Inferior parietal cortex (tissue), 1 donor: ENCODE measurements around the gene STARD5.

Experiments
- DNase-seq: peaks from one replicate; pipeline ENCODE4 v3.0.0-alpha.2; 2016; ENCODE audit errors: extremely low spot score

STARD5 gene

DNA sequence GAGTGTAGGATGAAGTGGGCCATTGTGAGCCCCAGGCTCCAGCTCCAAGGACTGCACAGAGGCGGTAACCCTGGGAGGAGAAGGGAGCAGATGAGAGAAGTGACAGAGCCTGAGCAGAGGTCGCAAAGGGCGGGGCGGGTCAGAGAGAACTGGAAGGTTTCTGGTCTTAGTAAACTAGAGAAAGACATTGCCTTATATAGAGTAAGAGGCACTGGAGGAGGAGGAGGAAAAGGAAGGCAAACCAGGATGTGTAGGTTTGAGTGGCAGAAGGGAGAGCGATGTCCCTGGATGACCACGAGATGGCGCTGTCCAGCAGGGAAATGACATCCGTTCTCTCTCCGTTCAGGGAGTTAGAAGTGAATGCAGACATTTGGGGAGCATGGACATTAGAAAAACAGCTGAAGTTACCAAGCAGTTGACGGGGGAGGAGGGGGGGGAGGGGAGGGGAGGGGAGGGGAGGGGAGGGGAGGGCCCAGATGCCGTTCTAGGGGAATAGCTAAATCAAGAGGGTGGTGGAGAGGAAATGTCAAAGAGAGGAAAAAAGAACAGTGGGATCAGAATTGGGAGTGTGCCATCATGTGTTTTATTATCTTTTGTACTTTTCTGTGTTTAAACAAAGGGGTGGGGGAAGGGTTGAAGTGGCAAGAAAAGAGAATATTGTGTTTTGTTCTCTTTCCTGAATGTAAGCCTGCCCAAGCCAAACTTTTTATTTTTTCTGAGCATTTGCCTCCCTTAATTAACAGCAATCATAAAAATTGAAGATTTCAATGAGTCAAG, 48.8 kb downstream of the STARD5 start:
- DNase-seq = peak; percentile 93

- DNase-seq = no peak
These were observed 49.7 kb downstream of the STARD5 start for GRCh38 chr15:81274255-81274654.

DNA sequence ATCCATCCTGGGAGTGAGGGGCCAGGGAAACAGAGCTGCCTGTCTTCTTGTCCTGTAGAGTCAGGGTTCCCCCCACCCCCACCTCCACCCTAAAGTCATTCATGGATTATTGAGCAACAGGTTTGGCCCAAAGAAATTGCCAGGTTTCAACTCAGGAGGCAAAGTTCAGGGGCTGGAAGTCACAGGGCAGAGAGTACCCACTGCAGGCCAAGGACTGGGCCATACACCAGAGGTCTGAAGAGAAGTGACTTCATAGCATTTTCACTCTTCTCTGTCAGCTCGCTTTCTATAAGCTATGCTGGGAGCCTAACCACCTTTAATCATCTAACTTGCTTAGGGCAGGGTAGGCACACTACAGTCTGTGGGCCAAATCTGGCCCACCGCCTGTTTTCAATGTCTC, 50.1 kb downstream of the STARD5 start:
- no peak for DNase-seq

DNA sequence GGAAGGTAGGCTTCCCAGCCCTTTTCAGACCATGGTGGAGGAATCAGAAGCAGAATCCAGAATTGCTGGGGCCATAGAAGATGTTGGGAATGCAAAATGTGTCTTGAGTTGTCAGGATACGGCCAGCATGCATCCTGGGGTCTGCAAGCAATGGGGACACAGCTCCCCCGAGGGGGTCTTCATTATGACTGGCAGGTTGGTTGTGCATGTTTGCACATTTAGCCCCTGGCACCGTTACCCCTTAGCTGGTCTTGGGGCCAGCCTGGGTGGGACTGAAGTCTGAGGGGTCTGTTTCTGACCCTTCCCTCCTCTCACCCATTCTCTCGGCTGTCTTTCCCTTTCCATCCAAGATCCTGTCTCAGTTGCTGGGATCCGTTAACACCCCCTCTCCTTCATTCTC, 50.7 kb downstream of the STARD5 start:
- DNase-seq = no peak

DNA sequence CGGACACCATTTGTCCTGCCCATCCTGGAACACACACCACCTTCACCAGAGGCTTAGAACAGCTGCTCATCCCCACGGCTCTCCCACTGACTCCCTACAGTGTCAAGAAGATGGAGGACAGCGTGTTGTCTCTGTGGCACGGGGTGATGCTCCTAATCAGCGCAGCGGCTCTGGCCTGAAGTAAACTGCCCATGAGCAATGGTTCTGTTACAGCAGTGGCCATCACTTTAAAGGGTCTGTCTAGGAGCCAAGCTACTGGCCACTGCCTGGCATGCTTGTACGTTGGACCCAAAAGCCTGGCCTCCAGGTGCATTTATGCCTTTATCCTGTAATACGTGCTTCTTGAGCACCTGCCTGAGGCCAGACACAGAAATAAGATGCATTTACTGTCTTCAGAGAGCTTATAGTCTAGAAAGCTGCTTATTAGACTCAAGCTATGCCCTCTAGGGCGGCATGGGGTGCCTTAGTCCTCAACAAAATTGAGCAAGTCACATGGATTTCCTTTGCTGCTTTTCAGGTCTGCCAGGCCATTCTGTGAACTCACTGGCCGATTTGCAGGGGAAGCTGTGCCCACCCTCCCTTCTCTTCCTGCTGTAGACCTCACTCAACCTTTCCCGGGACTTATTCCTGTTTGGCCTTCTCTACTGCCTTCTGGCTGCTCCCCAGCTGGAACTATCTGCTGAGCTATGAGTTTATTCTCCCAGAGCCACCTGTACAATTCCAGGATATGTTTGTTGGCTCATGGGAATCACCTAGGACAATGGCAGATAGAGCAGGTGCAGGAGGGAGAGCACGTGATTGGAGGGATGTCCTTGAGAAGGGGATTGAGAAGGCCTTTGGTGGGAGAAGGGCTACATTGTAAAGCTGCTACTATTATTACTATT, 51.9 kb downstream of the STARD5 start:
- no peak for DNase-seq

GRCh38 chr15:81270781-81271491, 53.0 kb downstream of the STARD5 start:
- DNase-seq = no peak

DNA sequence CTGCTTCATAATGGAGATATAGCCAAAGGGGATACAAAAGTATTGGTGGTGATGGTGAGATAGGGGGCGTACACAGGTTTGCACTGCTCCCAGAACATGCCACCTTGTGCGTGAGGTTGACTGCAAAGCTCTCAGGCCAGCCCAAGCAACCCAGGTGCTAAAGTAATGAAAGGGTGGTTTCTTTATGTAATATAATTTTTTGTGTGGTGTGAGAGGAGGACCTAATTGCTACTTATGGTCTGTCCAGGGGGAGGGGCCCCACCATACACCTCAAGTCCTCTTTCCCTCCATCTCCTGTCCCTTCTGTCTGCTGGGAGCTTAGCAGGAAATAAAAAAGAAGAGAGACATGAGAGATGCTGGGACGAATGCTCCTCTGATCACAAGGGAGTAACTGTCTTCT, 53.8 kb downstream of the STARD5 start:
- DNase-seq = no peak

DNA sequence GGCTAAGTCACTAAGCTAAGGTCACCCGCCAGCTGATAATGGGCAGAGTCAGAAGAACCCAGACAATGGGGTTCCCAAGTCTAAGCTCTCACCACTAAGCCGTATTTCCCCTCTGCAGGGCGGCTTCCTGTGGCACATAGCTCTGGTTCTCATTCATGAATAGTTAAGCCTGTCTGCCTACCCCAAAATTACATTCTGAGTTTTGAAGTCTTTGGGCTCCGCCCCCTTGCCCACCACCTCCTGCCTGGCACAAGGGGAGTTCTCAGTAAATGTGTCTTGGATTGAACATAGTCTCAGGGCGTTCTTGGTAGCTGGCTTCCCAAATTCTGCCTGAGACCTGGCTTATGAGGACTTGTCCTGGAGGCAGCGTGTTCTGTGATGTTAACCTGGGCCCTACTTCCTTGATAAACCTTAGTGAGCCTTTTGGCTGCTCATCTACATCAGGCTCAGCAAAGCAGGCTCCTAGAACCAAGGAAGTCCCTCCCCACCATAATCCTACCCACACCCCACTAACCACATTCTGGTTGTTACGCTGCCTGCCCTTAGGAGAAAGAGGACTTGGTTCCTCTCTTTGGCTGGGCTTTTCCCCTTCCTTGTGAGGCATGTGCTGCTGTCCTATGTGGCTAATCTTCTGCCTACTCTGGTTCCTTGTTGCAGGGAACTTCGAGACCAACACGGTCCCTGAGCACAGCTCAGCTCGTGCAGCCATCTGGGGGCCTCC, 54.9 kb downstream of the STARD5 start:
- no peak for DNase-seq

GRCh38 chr15:81268340-81268739, 55.6 kb downstream of the STARD5 start:
- DNase-seq = no peak

GRCh38 chr15:81265944-81266775, 57.8 kb downstream of the STARD5 start:
- peak; percentile 89 for DNase-seq

DNA sequence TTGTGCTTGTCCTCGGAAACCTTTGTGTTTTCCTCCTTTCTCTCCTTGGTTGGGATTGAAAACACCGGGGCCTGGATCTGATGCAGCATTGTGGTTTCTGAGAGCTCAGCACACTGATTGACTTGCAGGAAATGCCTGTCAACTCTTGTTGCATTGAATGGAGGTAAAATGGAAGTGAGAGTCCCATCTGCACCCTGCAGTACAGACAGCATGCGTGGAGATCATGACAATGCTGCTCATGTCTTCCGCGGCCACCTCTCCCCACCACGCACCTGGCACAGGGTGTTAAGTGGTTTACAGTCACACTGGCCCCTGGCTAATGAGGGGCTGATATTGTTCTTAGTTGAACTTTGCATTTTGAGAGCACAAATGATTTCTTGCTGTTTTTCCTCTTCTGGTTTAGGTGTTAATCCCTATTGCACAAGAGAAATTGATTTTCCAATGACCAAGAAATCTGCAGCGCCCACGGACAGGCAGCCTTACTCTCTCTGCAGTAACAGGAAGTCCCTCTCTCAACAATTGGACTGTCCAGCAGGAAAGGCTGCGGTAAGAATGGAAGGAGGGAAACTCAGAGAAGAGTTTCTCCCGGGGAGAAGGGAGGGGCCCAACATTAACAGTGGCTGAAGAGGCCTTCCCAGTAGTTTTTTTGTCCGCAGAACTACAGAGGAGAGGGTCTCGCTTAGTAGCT, 58.5 kb downstream of the STARD5 start:
- peak; percentile 9 for DNase-seq

GRCh38 chr15:81264072-81264857, 59.7 kb downstream of the STARD5 start:
- no peak for DNase-seq

DNA sequence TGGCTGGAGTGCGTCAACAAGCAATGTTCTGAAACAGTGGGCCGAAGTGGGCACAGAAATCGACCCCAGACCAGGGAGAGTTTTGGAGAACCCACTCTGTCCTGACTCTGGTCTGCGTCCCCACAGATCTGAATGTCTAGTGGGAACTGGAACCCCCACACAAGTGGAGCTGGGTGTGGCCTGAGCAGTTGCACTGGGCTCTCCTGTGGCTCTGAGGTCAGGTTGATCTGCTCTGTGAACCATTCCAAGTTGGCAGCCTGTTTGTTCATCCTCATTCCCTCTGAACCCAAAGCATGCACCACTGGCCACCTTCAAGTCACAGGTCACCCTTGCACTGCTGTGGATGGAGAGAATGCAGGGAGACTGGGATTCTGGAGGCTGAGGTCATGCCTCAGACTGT, 60.5 kb downstream of the STARD5 start:
- DNase-seq = no peak

- no peak for DNase-seq
These were observed 62.6 kb downstream of the STARD5 start for GRCh38 chr15:81261172-81261811.

DNA sequence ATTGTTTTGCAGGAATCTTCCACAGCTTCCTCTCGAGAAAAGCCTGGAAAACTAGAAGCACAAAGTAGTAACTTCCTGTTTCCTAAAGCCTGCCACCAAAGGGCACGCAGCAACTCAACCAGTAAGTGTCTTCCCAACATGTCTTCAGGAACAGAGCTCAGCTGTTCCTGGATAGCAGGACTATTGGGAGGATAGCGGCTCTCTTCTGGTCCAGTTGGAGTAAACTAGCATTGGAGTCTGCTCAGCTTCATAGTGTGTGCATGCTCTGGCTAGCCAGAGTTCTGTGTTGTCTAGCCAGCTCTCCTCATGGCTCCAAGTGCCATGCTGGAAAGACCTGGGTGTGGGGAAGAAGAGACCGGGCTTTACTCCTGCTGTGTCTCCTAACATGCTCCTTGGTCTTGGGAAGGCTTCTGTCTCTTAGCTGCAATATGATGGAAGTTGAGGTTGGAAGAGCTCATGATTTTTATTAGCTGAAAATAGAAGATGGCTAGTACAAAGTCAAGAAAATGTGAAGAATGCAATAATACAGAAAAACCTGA, 64.1 kb downstream of the STARD5 start:
- DNase-seq = no peak
